AG09309 (cell line): Measurements from ENCODE around the gene LMX1A.

Experiments used
- DNase-seq: peaks from one replicate; pipeline ENCODE4 v3.0.0-alpha.2; 2010; ENCODE audit warnings: low read depth
- H3K4me3 ChIP-seq: 2 replicates; pipeline ENCODE4 v1.5.1; 2011; ENCODE audit warnings: mild to moderate bottlenecking, low read depth, low read length, moderate library complexity; ENCODE audit not compliant: control insufficient read depth
- CTCF ChIP-seq: IDR thresholded peaks from 2 replicates; pipeline ENCODE4 v1.5.1; 2011; ENCODE audit warnings: mild to moderate bottlenecking, low read depth, low read length, inconsistent platforms; ENCODE audit not compliant: insufficient read depth, control insufficient read depth; ENCODE audit errors: missing control alignments

Gene LMX1A

DNA sequence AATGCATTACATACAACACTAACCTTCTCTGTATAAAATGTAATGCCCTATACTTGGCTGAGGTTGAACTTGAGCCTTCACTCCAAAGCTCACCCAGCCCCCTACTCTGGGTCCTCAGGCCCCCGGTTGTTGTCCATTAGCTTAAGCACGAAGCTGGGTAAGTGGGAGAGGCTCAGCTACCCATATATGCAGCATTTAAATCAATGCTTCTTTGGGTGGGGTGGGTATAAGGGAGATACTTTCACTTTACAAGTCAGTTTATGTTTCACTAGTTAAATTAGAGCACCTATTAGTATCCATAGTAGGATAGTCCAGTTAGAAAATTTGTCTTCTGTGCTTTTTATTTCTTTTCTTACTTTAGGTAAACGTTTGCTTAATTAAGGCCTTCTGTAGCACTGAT, 151.4 kb downstream of the LMX1A start:
- no peak for DNase-seq
- H3K4me3 ChIP-seq = no peak overlapping the region
- no peak for TF ChIP-seq CTCF

GRCh38 chr1:165204548-165204947, 152.0 kb downstream of the LMX1A start:
- no peak for TF ChIP-seq CTCF

DNA sequence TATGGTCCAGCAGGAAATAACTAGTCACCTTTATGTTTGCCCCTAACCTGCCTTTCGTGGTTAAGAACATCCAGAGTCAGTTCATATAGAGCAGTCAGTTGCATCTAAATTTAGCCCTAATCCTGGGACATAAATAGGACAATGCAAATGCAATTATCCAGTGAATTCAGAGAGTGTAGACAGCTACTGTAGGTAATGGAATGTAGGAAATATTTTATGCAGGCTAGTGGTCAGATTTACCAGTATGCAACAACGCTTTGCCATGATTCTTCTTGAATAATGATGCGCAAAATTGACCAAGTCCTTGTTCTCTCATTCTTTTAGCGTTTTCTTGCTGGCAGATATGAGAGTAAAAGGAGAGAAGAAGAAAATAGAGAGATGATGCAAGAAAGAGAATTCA, 165.4 kb downstream of the LMX1A start:
- no peak overlapping the region for H3K4me3 ChIP-seq
- no peak for TF ChIP-seq CTCF
- no peak for DNase-seq

More at GRCh38 chr1:165204548-165204947, 152.0 kb downstream of the LMX1A start:
- H3K4me3 ChIP-seq = no peak overlapping the region
- DNase-seq = no peak

DNA sequence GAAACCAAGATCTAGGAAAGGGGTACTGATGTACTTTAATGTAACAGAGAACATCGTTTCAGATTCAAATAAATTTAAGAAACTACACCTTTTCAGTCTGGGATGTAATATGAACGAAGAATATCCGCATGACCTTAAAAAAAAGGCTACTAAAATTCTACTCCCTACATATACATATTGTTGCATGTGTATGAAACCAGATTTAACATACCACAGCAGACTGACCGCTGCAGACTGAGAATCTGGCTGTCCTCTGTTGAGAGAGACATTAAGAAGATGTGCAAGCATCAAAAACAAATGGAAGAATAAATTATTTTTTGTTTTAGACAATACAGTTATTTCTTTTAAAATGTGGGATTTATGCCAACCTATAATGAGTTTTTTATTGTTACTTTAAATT, 166.6 kb downstream of the LMX1A start:
- DNase-seq = no peak
- no peak for TF ChIP-seq CTCF
- no peak overlapping the region for H3K4me3 ChIP-seq

GRCh38 chr1:165189011-165189410, 167.5 kb downstream of the LMX1A start:
- no peak for TF ChIP-seq CTCF
- no peak for DNase-seq
- no peak overlapping the region for H3K4me3 ChIP-seq

DNA sequence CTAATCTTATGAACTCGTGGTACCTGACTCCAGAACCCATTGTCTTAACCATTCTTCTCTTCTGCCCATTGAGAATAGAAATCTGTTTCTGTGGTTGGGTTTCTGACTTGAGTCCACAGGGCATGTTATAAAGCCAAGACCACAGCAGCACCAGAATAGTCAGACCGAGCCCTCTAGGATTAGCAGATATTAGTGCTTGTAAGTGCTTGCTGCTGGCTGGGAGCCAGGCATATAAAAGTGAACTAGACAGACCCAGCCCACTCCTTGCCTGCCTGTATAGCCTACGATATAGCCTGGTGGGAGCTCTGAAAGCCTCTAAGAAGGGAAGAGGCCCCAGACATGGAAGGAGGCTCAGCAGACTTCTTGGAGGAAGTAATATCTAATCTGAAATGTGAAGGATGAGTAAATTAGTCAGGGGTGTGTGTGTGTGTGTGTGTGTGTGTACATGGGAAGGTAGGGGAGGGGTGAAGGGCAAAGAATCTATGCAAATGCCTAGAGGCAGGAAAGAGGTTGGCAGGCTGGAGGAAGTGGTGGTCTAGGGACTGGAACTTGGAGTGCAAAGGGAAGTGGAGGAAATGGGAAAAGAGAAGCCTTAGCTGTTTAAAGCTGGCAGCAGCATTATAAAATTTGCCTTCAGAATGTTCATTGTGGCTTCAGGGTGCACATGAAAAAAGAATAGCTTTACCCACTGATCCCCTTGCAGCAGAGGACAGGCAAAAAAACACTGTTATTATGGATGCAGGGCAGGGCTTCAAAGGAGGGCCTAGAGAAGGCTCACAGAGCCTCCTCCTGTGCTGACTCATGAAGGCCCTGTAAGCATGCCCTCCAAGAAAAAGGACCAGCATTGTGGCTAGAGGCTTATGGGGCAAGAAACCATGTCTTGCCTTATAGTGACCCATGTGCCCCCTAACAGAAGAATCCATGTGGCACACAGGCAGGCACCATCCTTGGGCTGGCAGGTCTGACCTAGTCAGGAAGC, 169.2 kb downstream of the LMX1A start:
- TF ChIP-seq CTCF = no peak
- H3K4me3 ChIP-seq = no peak overlapping the region
- no peak for DNase-seq
